ENCODE measurements around the gene KIAA1328. TPM values are rescaled to one million over a fixed set of nuclear protein-coding genes. Genes with fewer than 3 reads are reported as not detected.

KIAA1328 gene
- total RNA-seq, 4 donors from 2014 or later = 23.4 to 53.3 (median 26.8) TPM

GRCh38 chr18:37247497-37248161 is 418.7 kb downstream of the KIAA1328 start:
- Histone ChIP-seq H3K4me1 (peaks cover 0 to 5% (median 0%) of the 10 kb centered on the region in 4 donors), H3K9me3 (no peaks in the 10 kb centered on the region), H3K27me3 (peaks cover 0 to 24% of the 10 kb centered on the region in 2 donors), H3K4me3 (no peak overlapping the region), H3K36me3 (no peaks in the 10 kb centered on the region), H3K27ac (no peak overlapping the region)
- no peak for DNase-seq (ENCODE audit: low spot score in 2 of 2)
- 90 to 91% methylated on average over 9 to 10 of the region's 10 CpGs for WGBS, 2 donors
- no peak for TF ChIP-seq EP300 (IDR thresholded peaks at IDR 0.05)
- no peak for TF ChIP-seq POLR2A (IDR thresholded peaks at IDR 0.05)
- TF ChIP-seq, protein P1, sequence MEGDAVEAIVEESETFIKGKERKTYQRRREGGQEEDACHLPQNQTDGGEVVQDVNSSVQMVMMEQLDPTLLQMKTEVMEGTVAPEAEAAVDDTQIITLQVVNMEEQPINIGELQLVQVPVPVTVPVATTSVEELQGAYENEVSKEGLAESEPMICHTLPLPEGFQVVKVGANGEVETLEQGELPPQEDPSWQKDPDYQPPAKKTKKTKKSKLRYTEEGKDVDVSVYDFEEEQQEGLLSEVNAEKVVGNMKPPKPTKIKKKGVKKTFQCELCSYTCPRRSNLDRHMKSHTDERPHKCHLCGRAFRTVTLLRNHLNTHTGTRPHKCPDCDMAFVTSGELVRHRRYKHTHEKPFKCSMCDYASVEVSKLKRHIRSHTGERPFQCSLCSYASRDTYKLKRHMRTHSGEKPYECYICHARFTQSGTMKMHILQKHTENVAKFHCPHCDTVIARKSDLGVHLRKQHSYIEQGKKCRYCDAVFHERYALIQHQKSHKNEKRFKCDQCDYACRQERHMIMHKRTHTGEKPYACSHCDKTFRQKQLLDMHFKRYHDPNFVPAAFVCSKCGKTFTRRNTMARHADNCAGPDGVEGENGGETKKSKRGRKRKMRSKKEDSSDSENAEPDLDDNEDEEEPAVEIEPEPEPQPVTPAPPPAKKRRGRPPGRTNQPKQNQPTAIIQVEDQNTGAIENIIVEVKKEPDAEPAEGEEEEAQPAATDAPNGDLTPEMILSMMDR (IDR thresholded peaks at IDR 0.05) = no peak

- Histone ChIP-seq H3K4me1 (peaks cover 0 to 4% (median under 1%) of the 10 kb centered on the region in 4 donors), H3K27ac (no peak overlapping the region), H3K9me3 (no peaks in the 10 kb centered on the region), H3K36me3 (no peaks in the 10 kb centered on the region), H3K27me3 (peaks cover 0 to 31% of the 10 kb centered on the region in 2 donors), H3K4me3 (no peak overlapping the region)
- TF ChIP-seq POLR2A (IDR thresholded peaks at IDR 0.05) (no peak), EP300 (IDR thresholded peaks at IDR 0.05) (no peak)
- TF ChIP-seq, protein P1 (IDR thresholded peaks at IDR 0.05) = no peak
- DNase-seq (ENCODE audit: low spot score in 2 of 2) = no peak
- WGBS, 2 donors = 77 to 81% methylated on average over 5 of the region's 5 CpGs
These were observed 419.4 kb downstream of the KIAA1328 start for GRCh38 chr18:37248281-37248680.

GRCh38 chr18:37249171-37249886 is 420.4 kb downstream of the KIAA1328 start:
- Histone ChIP-seq H3K27ac (no peak overlapping the region), H3K9me3 (no peaks in the 10 kb centered on the region), H3K4me3 (no peak overlapping the region), H3K36me3 (no peaks in the 10 kb centered on the region), H3K4me1 (peaks cover 0 to 9% (median 3%) of the 10 kb centered on the region in 4 donors), H3K27me3 (peaks cover 0 to 37% of the 10 kb centered on the region in 2 donors)
- no peak for DNase-seq (ENCODE audit: low spot score in 2 of 2)
- no peak for TF ChIP-seq EP300 (IDR thresholded peaks at IDR 0.05)
- TF ChIP-seq, protein P1 (IDR thresholded peaks at IDR 0.05) = no peak
- TF ChIP-seq POLR2A (IDR thresholded peaks at IDR 0.05) = no peak
- WGBS, 2 donors = 75 to 78% methylated on average over 8 to 11 of the region's 11 CpGs

GRCh38 chr18:37249895-37250618 is 421.1 kb downstream of the KIAA1328 start:
- no peaks in the 10 kb centered on the region for H3K36me3 ChIP-seq
- WGBS, 2 donors = 71 to 89% methylated on average over 6 of the region's 6 CpGs
- peaks cover 0 to 14% (median 5%) of the 10 kb centered on the region in 4 donors for H3K4me1 ChIP-seq
- H3K9me3 ChIP-seq = no peaks in the 10 kb centered on the region
- no peak overlapping the region for H3K27ac ChIP-seq
- no peak overlapping the region for H3K4me3 ChIP-seq
- TF ChIP-seq POLR2A (IDR thresholded peaks at IDR 0.05) (no peak), EP300 (IDR thresholded peaks at IDR 0.05) (no peak)
- TF ChIP-seq, protein P1 (IDR thresholded peaks at IDR 0.05) = no peak
- peaks cover 0 to 37% of the 10 kb centered on the region in 2 donors for H3K27me3 ChIP-seq
- DNase-seq (ENCODE audit: low spot score in 2 of 2) = no peak

All from tibial nerve (tissue), 4 donors.